GM19238 (cell line): ENCODE measurements around the gene CCDC172.

ENCODE experiments used
- DNase-seq: peaks from one replicate; pipeline ENCODE4 v3.0.0; 2011; ENCODE audit warnings: low spot score; ENCODE audit not compliant: insufficient read length

The CCDC172 gene

GRCh38 chr10:116429288-116429977 is 105.2 kb downstream of the CCDC172 start:
- no peak for DNase-seq
